ENCODE measurements around the gene TGM2. TPM values are rescaled to one million over a fixed set of nuclear protein-coding genes. Genes with fewer than 3 reads are reported as not detected.

TGM2 gene
- total RNA-seq, 4 donors from 2014 or later, result 14.2 to 52.0 (median 21.7) TPM

GRCh38 chr20:38138086-38138778 lies 26.8 kb downstream of the TGM2 start:
- Histone ChIP-seq H3K4me3 (no peak overlapping the region), H3K36me3 (no peaks in the 10 kb centered on the region), H3K27me3 (no peaks in the 10 kb centered on the region), H3K9me3 (no peaks in the 10 kb centered on the region), H3K4me1 (peaks cover 3 to 13% (median 12%) of the 10 kb centered on the region in 4 donors), H3K27ac (no peak overlapping the region)
- DNase-seq, result no peak
- 91 to 100% methylated on average over 1 to 15 of the region's 15 CpGs for WGBS, 2 donors (ENCODE audit: low coverage in 1 of 2)
- in situ Hi-C loops (cut with MboI; ENCODE audit: low pct_ligation_motif_present in 1 of 4, low pct_unique_long_range_greater_than_20kb in 1 of 4, low sequenced_read_pairs in 3 of 4) (no loop called here), intact Hi-C loops (cut with DNase I; ENCODE audit: low total_unique reads) (no loop called here)
- TF ChIP-seq POLR2AphosphoS5 (IDR thresholded peaks at IDR 0.05), result no peak
- TF ChIP-seq, protein P1, sequence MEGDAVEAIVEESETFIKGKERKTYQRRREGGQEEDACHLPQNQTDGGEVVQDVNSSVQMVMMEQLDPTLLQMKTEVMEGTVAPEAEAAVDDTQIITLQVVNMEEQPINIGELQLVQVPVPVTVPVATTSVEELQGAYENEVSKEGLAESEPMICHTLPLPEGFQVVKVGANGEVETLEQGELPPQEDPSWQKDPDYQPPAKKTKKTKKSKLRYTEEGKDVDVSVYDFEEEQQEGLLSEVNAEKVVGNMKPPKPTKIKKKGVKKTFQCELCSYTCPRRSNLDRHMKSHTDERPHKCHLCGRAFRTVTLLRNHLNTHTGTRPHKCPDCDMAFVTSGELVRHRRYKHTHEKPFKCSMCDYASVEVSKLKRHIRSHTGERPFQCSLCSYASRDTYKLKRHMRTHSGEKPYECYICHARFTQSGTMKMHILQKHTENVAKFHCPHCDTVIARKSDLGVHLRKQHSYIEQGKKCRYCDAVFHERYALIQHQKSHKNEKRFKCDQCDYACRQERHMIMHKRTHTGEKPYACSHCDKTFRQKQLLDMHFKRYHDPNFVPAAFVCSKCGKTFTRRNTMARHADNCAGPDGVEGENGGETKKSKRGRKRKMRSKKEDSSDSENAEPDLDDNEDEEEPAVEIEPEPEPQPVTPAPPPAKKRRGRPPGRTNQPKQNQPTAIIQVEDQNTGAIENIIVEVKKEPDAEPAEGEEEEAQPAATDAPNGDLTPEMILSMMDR (IDR thresholded peaks at IDR 0.05), result no peak
- no peak for TF ChIP-seq POLR2A (IDR thresholded peaks at IDR 0.05)
- TF ChIP-seq EP300 (IDR thresholded peaks at IDR 0.05; ENCODE audit: low read depth), result no peak

DNA sequence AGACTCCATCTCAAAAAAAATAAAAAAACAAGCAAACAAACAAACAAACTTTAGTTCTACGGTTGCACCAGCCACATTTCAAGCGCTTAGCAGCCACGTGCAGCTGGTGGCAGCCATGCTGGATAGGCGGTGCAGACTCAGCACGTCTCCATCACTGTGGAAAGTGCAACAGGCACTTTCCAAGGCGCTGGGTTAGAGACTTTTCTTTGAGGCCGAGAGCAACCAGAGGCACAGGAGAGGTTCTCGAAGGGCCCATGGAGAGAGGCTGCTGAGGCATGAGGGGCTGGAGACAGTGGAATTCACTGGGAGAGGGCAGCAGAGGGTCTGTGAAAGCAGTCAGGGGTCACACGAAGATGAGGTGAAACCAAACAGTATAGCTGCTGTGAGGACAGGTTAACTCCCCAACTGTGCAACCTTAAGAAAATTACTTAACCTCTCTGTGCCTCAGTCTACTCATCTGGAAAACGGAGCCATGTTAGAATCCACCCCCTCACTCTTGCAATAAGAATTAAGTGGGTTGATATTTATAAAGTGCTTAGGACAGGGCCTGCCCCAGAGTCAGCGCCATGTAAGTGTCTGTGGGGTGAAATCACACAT lies 27.5 kb downstream of the TGM2 start:
- Histone ChIP-seq H3K4me1 (peaks cover 3 to 9% (median 6%) of the 10 kb centered on the region in 4 donors), H3K36me3 (no peaks in the 10 kb centered on the region), H3K27me3 (no peaks in the 10 kb centered on the region), H3K27ac (no peak overlapping the region), H3K9me3 (no peaks in the 10 kb centered on the region), H3K4me3 (no peak overlapping the region)
- 90 to 94% methylated on average over 4 to 11 of the region's 11 CpGs for WGBS, 2 donors (ENCODE audit: low coverage in 1 of 2)
- intact Hi-C loops (cut with DNase I; ENCODE audit: low total_unique reads) (no loop called here), in situ Hi-C loops (cut with MboI; ENCODE audit: low pct_ligation_motif_present in 1 of 4, low pct_unique_long_range_greater_than_20kb in 1 of 4, low sequenced_read_pairs in 3 of 4) (no loop called here)
- DNase-seq, result no peak
- TF ChIP-seq EP300 (IDR thresholded peaks at IDR 0.05; ENCODE audit: low read depth) (no peak), POLR2AphosphoS5 (IDR thresholded peaks at IDR 0.05) (no peak), POLR2A (IDR thresholded peaks at IDR 0.05) (no peak)
- TF ChIP-seq, protein P1 (IDR thresholded peaks at IDR 0.05), result no peak

DNA sequence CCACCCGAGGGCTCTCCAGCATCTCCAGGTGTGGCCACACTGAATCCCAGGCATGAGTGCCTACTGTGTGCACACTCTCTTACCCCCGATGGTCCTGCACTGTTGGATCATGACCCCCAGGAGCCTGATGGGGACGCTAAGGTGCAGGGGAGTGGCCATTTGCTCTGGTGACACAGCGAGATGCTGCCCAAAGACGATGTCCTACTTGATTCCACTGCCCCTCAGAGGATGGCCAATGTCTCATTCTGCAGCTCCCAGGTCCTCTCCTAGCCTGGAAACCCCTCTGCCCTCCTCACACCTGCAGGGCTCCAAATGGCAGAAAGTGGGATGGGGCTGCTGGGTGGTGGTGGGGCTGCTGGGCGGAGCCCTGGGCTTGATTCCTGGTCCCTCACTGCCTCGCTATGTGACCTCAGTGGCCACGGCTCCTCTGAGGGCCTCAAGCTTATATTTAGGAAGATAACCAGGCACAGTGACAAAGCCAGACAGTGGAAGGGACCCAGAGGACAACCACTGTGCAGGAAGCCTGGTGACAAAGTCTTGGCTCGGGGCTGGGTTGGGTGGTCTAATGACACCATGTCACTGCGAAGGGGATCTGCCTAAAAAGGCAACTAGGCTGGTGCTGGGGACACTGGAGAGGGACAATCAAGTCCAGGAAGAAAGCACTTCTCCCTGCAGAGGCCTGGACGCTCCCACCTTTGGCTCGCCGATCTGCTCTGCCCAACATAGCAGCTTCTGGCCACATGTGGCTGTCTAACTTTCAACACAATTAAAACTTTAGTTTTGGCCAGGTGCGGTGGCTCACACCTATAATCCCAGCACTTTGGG lies 28.4 kb downstream of the TGM2 start:
- Histone ChIP-seq H3K27me3 (no peaks in the 10 kb centered on the region), H3K36me3 (no peaks in the 10 kb centered on the region), H3K9me3 (no peaks in the 10 kb centered on the region), H3K4me3 (no peak overlapping the region), H3K27ac (no peak overlapping the region), H3K4me1 (peaks cover 0 to 9% (median 6%) of the 10 kb centered on the region in 4 donors)
- intact Hi-C loops (cut with DNase I; ENCODE audit: low total_unique reads), result no loop called here
- in situ Hi-C loops (cut with MboI; ENCODE audit: low pct_ligation_motif_present in 1 of 4, low pct_unique_long_range_greater_than_20kb in 1 of 4, low sequenced_read_pairs in 3 of 4), result no loop called here
- 81% methylated on average over 14 of the region's 14 CpGs; no CpG with 5 or more reads in 1 of the 2 donors for WGBS, 2 donors (ENCODE audit: low coverage in 1 of 2)
- DNase-seq, result no peak
- TF ChIP-seq POLR2AphosphoS5 (IDR thresholded peaks at IDR 0.05), result no peak

DNA sequence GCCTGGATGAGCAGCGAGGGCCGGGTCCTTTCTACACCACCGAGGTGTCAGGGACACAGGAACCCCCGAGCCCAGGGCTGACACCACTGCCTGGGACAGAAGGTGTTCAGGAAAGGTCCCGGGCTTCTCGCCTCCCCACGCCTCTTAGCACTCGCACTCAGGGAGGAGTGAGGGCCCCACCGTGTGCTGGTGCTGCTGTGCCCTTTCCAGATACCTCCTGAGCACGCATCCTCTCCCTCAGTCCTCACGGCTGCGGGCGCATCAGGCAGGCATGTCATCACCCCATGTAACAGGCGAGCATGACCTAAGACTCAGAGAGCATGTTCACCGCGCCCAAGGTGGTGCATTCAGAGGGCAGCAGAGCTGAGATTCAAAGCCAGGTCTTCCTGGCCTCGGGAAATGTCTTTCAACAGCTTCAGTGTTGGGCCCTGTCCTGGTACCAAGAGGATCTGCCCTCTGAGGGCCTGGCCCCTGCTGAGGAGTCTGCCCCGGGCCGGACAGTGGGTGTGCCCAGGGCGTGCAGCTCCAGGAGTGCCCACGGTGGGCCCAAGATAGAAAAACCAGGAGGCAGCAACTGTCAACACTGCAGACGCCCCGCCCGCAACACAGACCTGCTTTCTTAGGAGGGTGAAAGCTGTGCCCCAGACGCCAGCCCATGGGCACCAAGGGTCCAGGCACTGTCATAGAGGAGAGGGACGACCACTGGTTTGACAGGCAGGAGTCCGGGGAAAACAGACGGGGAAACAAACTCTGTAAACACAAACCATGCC lies 29.2 kb downstream of the TGM2 start:
- WGBS, 2 donors (ENCODE audit: low coverage in 1 of 2), result 83% methylated on average over 28 of the region's 28 CpGs; no CpG with 5 or more reads in 1 of the 2 donors
- in situ Hi-C loops (cut with MboI; ENCODE audit: low pct_ligation_motif_present in 1 of 4, low pct_unique_long_range_greater_than_20kb in 1 of 4, low sequenced_read_pairs in 3 of 4), result no loop called here
- Histone ChIP-seq H3K36me3 (no peaks in the 10 kb centered on the region), H3K9me3 (no peaks in the 10 kb centered on the region), H3K27me3 (no peaks in the 10 kb centered on the region), H3K4me1 (peaks cover 0 to 9% (median 6%) of the 10 kb centered on the region in 4 donors), H3K4me3 (no peak overlapping the region), H3K27ac (no peak overlapping the region)
- intact Hi-C loops (cut with DNase I; ENCODE audit: low total_unique reads), result no loop called here
- TF ChIP-seq EP300 (IDR thresholded peaks at IDR 0.05; ENCODE audit: low read depth), result no peak
- no peak for TF ChIP-seq POLR2A (IDR thresholded peaks at IDR 0.05)
- TF ChIP-seq, protein P1 (IDR thresholded peaks at IDR 0.05), result no peak
- no peak for TF ChIP-seq POLR2AphosphoS5 (IDR thresholded peaks at IDR 0.05)
- no peak for DNase-seq
